Measurements from ENCODE around the gene SIM2. TPM values are rescaled to one million over a fixed set of nuclear protein-coding genes. Genes with fewer than 3 reads are reported as not detected.
A peak's percentile ranks its signal among the peaks of the same experiment; 100 is the strongest.

Gene SIM2
- total RNA-seq, 1 experiment from 2014 or later = not detected

- Histone ChIP-seq H4K5ac (ENCODE audit: insufficient read length, low read depth, low read length) (no peak overlapping the region), H3K4me1 (ENCODE audit: insufficient read depth, low read length) (0 out of 2 replicates have a peak, but pooled peaks cover 2% of the 10 kb centered on the region), H3K4me2 (ENCODE audit: insufficient read depth, insufficient read length, low read length) (peak overlapping the region; percentile 23), H3K18ac (ENCODE audit: insufficient read length, low read depth, low read length) (no peak overlapping the region), H4K91ac (ENCODE audit: insufficient read length, low read depth, low read length) (no peak overlapping the region), H3K9me3 (ENCODE audit: control insufficient read depth, low read depth, low read length) (no peaks in the 10 kb centered on the region), H4K8ac (replicated peaks; ENCODE audit: insufficient read length, low read depth, low read length) (no peak overlapping the region), H3K23me2 (ENCODE audit: insufficient read length, low read depth, low read length, poor library complexity, severe bottlenecking) (peaks cover 8% of the 10 kb centered on the region), H2BK120ac (ENCODE audit: low read depth, low read length, poor library complexity, severe bottlenecking) (no peak overlapping the region), H3K23ac (ENCODE audit: insufficient read length, low read depth, low read length) (no peak overlapping the region), H3K79me2 (ENCODE audit: insufficient read depth, low read length) (no peaks in the 10 kb centered on the region), H3K56ac (ENCODE audit: insufficient read length, low read depth, low read length) (no peak overlapping the region), H2AFZ (ENCODE audit: low read length) (no peak overlapping the region), H3K9ac (ENCODE audit: extremely low read depth, insufficient read length, low read length) (no peak overlapping the region), H2AK5ac (ENCODE audit: insufficient read length, low read length) (no peak overlapping the region), H3K14ac (ENCODE audit: insufficient read depth, low read length) (no peak overlapping the region), H2BK12ac (ENCODE audit: insufficient read length, low read depth, low read length) (no peak overlapping the region), H2BK5ac (ENCODE audit: insufficient read length, low read length) (no peak overlapping the region), H3K27me3 (ENCODE audit: insufficient read depth, low read length) (peaks cover 99% of the 10 kb centered on the region), H4K20me1 (ENCODE audit: control insufficient read depth, insufficient read depth, insufficient read length) (peaks cover 2% of the 10 kb centered on the region), H2BK15ac (ENCODE audit: low read depth, low read length) (no peak overlapping the region), H3T11ph (ENCODE audit: low read length) (no peak overlapping the region), H3K4ac (ENCODE audit: low read depth, low read length) (no peak overlapping the region), H3K27ac (ENCODE audit: insufficient read length, low read depth, low read length) (no peak overlapping the region), H3K79me1 (ENCODE audit: insufficient read depth, low read depth, low read length, poor library complexity, severe bottlenecking) (no peaks in the 10 kb centered on the region), H2BK20ac (ENCODE audit: low read depth, low read length, poor library complexity, severe bottlenecking) (no peak overlapping the region)
- H3K27ac Mint-ChIP-seq = no peak overlapping the region
- H3K9me3 Mint-ChIP-seq = peaks cover 4 to 14% of the 10 kb centered on the region in 2 experiments; a peak in 3 of 5 replicates
- H3K36me3 Mint-ChIP-seq (ENCODE audit: insufficient read depth in 1 of 3, low read depth in 3 of 3) = peaks cover 0 to 6% (median 1%) of the 10 kb centered on the region in 3 experiments; a peak in 4 of 7 replicates
- H3K4me1 Mint-ChIP-seq = peaks cover 41 to 64% of the 10 kb centered on the region in 2 experiments
- H3K4me3 Mint-ChIP-seq = peak overlapping the region in 1 of 2 experiments; percentile 69; a peak in 3 of 5 replicates
- WGBS (ENCODE audit: extremely low coverage, insufficient read length, low lambda C conversion rate) = no CpG with 5 or more reads among the region's 39 CpGs
- DNase-seq = no peak
- TF ChIP-seq CTCF (conservative IDR thresholded peaks at IDR 0.05) = no peak
- H3K27me3 Mint-ChIP-seq (ENCODE audit: low read depth) = peaks cover 100% of the 10 kb centered on the region
Measured at GRCh38 chr21:36704958-36705678, 6.2 kb downstream of the SIM2 start.

Data from H9 (cell line).